ENCODE results near the gene MSI1.

MSI1 gene

DNA sequence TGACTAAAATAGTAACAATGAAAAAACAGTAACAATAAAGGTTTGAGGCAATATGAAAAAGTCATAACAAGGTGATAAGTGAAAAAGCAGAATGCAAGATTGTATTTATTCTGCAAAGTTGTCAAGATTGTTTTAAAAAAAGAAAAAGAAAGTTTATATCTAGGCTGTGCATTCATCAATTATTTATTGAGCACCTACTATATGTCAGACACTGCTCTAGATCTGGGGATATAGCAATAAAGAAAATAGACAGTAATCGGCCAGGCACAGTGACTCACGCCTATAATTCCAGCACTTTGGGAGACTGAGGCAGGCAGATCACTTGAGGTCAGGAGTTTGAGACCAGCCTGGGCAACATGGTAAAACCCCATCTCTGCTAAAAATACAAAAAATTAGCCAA lies 45.2 kb downstream of the MSI1 start:
- no peak for DNase-seq (ENCODE audit: low read depth)

- no peak for DNase-seq (ENCODE audit: low read depth)
These were observed 47.4 kb downstream of the MSI1 start for GRCh38 chr12:120321382-120322202.

GRCh38 chr12:120317224-120318105 lies 51.5 kb downstream of the MSI1 start:
- DNase-seq (ENCODE audit: low read depth) = peak; percentile 100

GRCh38 chr12:120316798-120317223 lies 52.2 kb downstream of the MSI1 start:
- peak; percentile 58 for DNase-seq (ENCODE audit: low read depth)

- DNase-seq (ENCODE audit: low read depth) = peak; percentile 45
These were observed 54.7 kb downstream of the MSI1 start for GRCh38 chr12:120314220-120314619.

DNA sequence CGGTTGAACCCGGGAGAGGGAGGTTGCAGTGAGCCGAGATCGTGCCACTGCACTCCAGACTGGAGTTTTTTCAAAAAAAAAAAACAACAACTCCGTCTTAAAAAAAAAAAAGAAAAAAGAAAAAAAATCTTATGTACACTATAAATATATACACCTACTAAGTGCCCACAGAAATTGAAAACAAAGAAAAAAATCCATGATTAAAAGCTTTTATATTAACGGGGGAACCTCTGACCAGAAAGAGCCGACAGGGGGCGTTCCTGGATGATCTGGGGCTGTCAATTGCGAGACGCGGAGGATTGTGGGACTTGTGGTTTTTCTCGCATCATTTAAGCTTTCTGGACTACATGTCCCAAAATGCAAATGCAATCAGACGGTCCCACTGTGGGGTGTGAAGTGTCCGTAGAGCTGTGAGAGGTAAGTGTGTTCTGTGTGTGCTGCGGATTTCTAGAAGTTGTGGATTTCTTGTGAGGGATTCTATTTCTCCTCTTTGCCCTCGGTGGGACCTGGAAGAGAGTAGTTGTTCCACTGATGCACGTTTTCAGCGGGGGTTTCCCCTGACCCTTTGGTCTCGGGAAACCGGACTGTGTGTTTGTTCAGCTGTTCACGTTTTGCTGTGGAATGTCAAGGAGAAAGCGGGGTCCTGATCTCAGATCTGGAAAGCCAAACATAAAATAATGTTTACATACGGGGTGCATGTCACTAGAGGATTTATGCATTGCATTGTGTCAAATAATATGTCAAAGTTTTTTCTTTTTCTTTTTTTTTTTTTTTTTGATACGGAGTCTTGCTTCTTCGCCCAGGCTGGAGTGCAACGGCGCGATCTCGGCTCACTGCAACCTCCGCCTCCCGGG lies 66.8 kb downstream of the MSI1 start, which contains the start of gene SIRT4:
Gene SIRT4, plus strand, starts transcription at position 360 of the 854 bp plus-strand sequence. CDS start 1,241 bp downstream, outside the sequence.
- peak; percentile 97 for DNase-seq (ENCODE audit: low read depth)

DNA sequence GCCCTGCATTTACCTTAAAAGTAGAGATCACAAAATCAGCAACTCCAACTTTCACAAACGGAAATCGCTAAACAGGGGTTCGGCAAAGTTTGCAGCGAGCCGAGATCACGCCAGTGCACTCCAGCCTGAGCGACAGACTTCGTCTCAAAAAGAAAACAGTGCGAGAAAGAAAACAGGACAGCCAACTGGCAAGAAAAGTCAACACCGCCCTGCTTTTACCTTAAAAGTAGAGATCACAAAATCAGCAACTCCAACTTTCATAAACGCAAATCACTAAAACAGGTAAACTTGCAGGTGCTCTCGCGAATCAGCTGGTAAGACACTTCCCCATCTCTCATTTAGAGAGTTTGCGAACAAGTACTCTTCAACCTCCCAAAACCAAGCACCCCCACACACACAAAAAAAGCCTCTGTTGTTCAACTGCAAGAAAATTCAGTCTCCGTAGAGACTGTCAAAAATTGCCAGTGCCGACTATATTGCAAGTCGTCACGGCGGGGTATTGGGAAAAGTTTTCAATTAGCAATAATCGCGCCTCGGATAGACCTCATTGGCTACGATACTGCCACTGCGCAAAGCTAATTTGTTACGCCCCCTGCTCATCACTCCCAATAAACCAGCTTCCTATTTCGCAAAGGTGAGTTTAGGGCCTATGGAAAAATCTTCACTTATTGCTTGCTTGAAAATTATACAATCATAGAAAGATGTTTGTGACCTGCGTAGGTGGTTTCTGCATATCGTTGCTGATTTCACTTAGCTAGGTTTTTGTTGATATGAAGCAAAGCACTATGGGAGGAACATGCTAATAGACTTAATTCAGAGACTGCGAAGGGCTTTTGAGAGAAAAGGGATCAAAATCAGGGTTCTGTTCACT lies 76.1 kb downstream of the MSI1 start, which contains the start of gene RNU4-1:
Gene RNU4-1, minus strand, starts transcription at position 577 of the 871 bp plus-strand sequence.
- DNase-seq (ENCODE audit: low read depth) = peak; percentile 99

GRCh38 chr12:120292411-120292660 lies 76.6 kb downstream of the MSI1 start:
- DNase-seq (ENCODE audit: low read depth) = no peak
